ENCODE measurements around the gene DTX1.

The DTX1 gene

DNA sequence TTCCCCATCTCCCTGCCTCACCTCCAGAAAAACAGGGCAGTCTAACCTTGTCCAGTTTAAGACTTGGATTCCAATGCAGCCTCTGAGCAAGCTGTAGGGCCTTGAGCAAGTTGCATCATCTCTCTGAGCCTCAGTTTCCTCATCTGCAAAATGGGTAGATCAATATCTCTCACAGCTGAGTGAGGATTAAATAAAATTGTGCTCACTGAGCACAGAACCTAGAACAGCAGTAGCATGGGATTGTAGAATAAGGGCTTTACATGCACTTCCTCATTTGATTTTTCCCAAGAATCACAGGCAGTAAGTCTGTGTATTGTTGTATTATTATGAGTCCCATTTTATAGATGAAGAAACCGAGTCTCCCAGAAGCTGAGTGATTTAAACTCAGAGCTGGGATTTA, 2.0 kb downstream of the DTX1 start:
- TF ChIP-seq, protein P1, sequence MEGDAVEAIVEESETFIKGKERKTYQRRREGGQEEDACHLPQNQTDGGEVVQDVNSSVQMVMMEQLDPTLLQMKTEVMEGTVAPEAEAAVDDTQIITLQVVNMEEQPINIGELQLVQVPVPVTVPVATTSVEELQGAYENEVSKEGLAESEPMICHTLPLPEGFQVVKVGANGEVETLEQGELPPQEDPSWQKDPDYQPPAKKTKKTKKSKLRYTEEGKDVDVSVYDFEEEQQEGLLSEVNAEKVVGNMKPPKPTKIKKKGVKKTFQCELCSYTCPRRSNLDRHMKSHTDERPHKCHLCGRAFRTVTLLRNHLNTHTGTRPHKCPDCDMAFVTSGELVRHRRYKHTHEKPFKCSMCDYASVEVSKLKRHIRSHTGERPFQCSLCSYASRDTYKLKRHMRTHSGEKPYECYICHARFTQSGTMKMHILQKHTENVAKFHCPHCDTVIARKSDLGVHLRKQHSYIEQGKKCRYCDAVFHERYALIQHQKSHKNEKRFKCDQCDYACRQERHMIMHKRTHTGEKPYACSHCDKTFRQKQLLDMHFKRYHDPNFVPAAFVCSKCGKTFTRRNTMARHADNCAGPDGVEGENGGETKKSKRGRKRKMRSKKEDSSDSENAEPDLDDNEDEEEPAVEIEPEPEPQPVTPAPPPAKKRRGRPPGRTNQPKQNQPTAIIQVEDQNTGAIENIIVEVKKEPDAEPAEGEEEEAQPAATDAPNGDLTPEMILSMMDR (IDR thresholded peaks at IDR 0.05; ENCODE audit: borderline replicate concordance, control extremely low read depth, extremely low read depth, insufficient read depth, missing control alignments): no peak
- in situ Hi-C loops (cut with MboI; ENCODE audit: low sequenced_read_pairs, unreplicated experiment): loop anchor here (10.0 kb wide), 1 partner anchor 116 kb away; no protein-coding TSS in a partner anchor
- DNase-seq (ENCODE audit: low spot score): no peak

DNA sequence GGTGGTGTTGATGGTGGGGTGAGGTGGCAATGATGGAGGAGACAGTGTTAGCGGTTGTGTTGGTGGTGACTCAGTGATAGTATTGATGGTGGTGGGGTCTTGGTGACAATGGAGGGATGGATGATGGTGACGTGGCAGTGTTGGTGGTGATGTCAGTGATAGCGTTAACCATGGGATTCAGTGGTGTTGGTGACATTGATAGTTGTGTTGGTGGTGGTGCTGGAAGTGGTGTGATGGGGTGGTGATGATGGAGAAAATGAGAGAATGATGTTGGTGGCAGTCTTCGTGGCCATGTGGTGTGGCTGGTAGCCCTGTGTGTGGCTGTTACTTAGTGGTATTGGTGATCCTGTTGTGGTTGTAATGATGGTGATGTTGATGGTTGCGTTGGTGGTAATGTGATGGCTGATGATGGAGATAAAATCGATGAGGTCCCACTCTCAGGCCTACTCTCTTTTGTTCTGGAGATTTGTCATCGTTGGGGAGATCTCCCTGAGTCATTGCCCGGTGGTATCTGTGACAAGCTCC, 2.6 kb downstream of the DTX1 start:
- in situ Hi-C loops (cut with MboI; ENCODE audit: low sequenced_read_pairs, unreplicated experiment): loop anchor here (10.0 kb wide), 1 partner anchor 116 kb away; no protein-coding TSS in a partner anchor
- TF ChIP-seq, protein P1 (IDR thresholded peaks at IDR 0.05; ENCODE audit: borderline replicate concordance, control extremely low read depth, extremely low read depth, insufficient read depth, missing control alignments): no peak
- no peak for DNase-seq (ENCODE audit: low spot score)

DNA sequence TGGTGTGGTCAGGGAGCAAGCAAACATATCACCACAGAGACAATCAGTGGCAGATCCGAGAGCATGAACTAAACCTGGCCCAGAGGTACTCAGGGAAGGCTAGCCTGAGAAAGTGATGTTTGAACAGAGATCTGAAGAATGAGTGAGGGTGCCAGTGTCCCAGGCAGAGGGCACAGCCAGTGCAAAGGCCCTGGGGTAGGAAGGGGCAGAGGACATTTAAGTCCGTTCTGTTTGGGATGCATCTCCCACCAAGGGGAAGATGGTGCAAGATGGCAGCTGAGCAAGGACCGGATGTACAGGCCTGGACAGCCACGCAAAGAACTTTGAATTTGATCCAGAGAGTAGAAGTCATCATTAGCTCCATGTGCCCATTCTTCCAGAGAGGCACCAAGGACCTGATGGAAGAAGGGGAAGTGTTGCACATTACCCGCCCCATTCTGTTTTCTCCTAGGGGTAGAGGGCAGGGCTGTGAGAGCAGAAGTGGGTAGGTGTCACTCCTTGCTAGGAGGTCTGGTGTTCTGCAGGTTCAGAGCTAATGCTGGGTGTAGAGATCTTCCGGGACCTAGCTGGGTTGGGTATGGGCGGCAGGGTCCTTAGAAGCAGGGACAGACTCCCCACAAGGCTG, 3.9 kb downstream of the DTX1 start:
- no peak for DNase-seq (ENCODE audit: low spot score)
- in situ Hi-C loops (cut with MboI; ENCODE audit: low sequenced_read_pairs, unreplicated experiment): no loop called here
- TF ChIP-seq, protein P1 (IDR thresholded peaks at IDR 0.05; ENCODE audit: borderline replicate concordance, control extremely low read depth, extremely low read depth, insufficient read depth, missing control alignments): no peak

DNA sequence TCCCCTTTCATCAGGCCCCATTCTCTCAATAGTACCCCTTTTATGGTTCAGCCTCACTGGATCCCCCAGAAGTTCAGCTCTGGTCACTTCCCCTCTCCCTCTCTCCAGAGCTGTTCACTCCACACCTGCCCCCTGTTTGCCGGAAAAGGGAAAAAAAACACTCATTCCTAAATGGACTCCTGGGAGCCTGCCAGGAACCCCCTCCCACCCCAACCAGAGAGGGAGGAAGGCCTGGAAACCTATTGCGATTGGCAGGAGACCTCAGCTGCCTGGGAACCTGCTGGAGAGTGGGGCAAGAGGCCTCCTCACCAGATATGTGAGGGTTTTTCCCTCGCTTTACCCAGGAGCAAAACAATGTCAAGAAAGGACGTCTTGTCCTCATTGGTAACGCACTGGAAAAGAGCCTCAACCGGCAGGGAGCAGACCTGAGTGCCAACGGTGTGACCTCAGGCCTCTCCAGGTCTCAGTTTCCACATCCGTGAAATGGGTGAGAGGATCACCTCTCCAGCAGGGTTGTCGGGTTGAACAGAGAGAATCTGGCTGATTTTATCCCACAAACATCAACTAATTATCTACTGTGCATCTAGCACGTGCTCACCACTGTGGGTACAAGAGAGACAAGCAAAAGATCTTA, 4.6 kb downstream of the DTX1 start:
- in situ Hi-C loops (cut with MboI; ENCODE audit: low sequenced_read_pairs, unreplicated experiment): no loop called here
- DNase-seq (ENCODE audit: low spot score): no peak
- TF ChIP-seq, protein P1 (IDR thresholded peaks at IDR 0.05; ENCODE audit: borderline replicate concordance, control extremely low read depth, extremely low read depth, insufficient read depth, missing control alignments): no peak

DNA sequence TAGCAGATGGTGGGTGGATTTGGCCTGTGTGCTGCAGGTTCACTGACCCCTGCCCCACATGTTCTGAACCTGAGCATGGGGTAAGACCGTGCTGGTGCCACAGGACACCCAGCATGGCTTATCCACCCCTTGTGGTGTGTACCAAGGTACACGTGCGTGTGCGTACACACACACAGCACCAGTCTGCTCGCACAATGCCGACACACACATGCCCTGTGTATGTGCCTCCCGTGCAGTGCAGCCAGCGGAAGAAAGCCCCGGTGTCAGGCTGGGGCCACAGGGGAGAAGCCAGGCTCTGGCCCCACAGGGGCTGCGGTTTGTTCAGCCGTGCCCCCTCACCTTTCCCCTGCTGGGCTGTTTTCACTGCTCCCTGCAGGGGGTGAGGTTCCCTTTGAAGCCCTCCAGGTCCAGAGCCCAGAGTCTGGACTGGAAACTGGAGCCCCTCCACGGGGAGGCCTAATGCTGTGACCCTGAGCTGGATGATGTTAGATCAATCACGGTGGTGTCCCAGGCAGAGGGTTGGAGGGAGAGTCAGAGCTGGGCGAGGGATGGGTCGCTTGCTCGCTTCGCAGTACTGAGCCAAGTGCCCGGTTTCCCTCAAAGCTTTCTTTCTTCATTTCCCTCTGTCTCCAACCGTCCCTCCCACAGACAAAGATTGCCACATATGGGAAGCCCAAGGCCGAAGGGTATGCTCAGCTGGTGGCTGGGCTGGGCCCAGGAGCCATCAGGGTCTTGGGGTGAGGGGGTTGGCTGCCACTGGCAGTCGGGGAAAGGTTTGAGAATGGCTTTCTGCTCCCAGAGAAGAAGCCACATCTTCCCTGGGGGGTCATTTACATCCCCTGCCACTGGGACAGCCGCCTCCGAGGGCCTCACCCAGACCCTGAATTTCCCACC, 6.2 kb downstream of the DTX1 start:
- in situ Hi-C loops (cut with MboI; ENCODE audit: low sequenced_read_pairs, unreplicated experiment): no loop called here
- no peak for DNase-seq (ENCODE audit: low spot score)
- TF ChIP-seq, protein P1 (IDR thresholded peaks at IDR 0.05; ENCODE audit: borderline replicate concordance, control extremely low read depth, extremely low read depth, insufficient read depth, missing control alignments): no peak

All from GM13976 (cell line).